AG04450 (cell line): ENCODE data around the gene LRRTM2. TPM values are rescaled to one million over a fixed set of nuclear protein-coding genes. Genes with fewer than 3 reads are reported as not detected.
"Not testable (repeated sequence)": the region's sequence is repeated elsewhere in the genome, so short reads cannot be mapped to it uniquely, and the experiment has no call there.

ENCODE experiments used
- CTCF ChIA-PET: fragments of 300-600, 350-600 bp; formaldehyde crosslinking; extraction: SDS; loops from one replicate; lab custom pipeline; 2022; ENCODE audit warnings: antibody characterized with exemption, inconsistent platforms; lab: Charles Lee
- POLR2A ChIA-PET: fragments of 350-600 bp; formaldehyde crosslinking; extraction: SDS; loops from one replicate; lab custom pipeline; 2021; ENCODE audit warnings: antibody characterized with exemption, inconsistent platforms; lab: Yijun Ruan, JAX
- DNase-seq: peaks from one replicate; pipeline ENCODE4 v3.0.0-alpha.2; 2011; ENCODE audit warnings: low read depth, low spot score
- H3K27ac ChIP-seq: one replicate; pipeline ENCODE4 v1.5.1; 2012; ENCODE audit warnings: low read depth, low read length, control low read depth
- H3K27me3 ChIP-seq: one replicate; pipeline ENCODE4 v1.6.0; 2012; ENCODE audit warnings: low read length; ENCODE audit not compliant: control insufficient read depth, insufficient read depth
- H3K4me3 ChIP-seq: 2 replicates; pipeline ENCODE4 v1.5.1; 2011; ENCODE audit warnings: mild to moderate bottlenecking, low read depth, low read length, control low read depth
- H3K9me3 ChIP-seq: 2 replicates; pipeline ENCODE4 v1.5.1; 2012; ENCODE audit warnings: low read length; ENCODE audit not compliant: control insufficient read depth, insufficient read depth
- polyA plus RNA-seq: library from polyadenylated mRNA; depleted of rRNA; stranded (reverse); fragments of >200 nt; gene quantifications from 2 replicates; pipeline ENCODE4 v1.2.3, GENCODE V29; 2011
- TF ChIP-seq, protein P1 (sequence below): IDR thresholded peaks from 2 replicates; pipeline ENCODE4 v1.5.1; 2011; ENCODE audit warnings: low read depth, low read length, control low read depth, inconsistent platforms

Gene LRRTM2
- polyA plus RNA-seq, 1 experiment, result 2.6 TPM

DNA sequence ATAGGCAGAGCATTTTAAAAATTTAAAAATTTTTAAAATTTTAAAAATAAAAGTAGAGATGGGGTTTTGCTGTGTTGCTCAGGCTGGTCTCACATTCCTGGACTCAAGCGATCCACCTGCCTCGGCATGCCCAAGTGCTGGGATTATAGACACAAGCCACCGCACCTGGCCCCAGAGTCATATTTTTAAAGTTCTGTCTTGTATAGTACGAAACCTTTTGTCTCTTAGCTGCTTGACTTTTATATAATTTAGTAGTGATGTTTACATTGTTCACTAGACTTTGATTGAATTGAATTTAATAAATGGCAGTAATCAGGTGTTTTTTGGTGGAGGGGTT is 31.0 kb downstream of the LRRTM2 start:
- H3K4me3 ChIP-seq, result no peak overlapping the region
- TF ChIP-seq, protein P1, sequence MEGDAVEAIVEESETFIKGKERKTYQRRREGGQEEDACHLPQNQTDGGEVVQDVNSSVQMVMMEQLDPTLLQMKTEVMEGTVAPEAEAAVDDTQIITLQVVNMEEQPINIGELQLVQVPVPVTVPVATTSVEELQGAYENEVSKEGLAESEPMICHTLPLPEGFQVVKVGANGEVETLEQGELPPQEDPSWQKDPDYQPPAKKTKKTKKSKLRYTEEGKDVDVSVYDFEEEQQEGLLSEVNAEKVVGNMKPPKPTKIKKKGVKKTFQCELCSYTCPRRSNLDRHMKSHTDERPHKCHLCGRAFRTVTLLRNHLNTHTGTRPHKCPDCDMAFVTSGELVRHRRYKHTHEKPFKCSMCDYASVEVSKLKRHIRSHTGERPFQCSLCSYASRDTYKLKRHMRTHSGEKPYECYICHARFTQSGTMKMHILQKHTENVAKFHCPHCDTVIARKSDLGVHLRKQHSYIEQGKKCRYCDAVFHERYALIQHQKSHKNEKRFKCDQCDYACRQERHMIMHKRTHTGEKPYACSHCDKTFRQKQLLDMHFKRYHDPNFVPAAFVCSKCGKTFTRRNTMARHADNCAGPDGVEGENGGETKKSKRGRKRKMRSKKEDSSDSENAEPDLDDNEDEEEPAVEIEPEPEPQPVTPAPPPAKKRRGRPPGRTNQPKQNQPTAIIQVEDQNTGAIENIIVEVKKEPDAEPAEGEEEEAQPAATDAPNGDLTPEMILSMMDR, result no peak
- POLR2A ChIA-PET, result no interaction called here

DNA sequence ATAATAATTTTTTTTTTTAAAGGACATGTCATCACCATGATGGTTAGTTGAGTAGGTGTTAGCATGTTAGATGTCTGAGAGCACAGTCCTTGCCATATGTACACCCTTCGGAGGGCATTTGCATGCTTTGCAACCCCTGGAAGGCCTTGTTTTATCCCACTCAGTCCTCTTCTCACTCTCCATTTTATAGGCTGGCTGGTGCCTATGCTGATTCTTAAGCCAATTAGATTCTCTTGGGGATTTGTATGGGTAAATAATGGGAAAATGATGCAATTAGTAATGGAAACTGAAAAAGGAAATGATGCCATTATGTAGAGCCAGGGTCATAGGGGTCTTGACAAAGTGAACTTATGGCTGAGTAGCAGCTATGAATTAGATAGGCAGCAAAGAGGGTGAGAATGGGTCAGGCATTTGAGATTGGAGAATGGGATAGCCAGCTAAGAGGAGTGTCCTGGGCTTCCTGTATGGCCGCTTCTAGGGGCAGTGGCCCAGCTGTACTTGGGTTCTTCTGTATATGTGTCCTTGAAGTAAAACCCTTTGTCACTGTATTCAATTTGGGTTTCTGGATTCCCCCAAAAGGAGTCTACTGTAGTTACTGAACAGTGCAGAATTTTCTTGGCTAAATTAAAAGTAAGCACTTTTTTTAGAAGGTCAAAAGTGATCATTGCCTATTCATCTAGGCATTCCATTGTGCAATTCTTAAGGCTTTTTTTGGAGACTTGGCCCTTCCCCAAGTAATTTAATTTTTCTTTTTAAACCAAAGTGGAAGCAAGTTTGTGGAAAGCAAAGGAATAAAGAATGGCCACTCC is 31.6 kb downstream of the LRRTM2 start:
- POLR2A ChIA-PET, result no interaction called here
- H3K27me3 ChIP-seq, result no peaks in the 10 kb centered on the region
- no peaks in the 10 kb centered on the region for H3K9me3 ChIP-seq
- CTCF ChIA-PET, result interaction anchor here (0.5 to 1.1 kb wide), 2 partner anchors 18 to 78 kb away, joined by 3 to 4 read pairs; no protein-coding TSS in a partner anchor
- TF ChIP-seq, protein P1, result no peak
- H3K4me3 ChIP-seq, result no peak overlapping the region
- no peak overlapping the region for H3K27ac ChIP-seq
- DNase-seq, result no peak

More for the DNA sequence above, 31.0 kb downstream of the LRRTM2 start:
- no peaks in the 10 kb centered on the region for H3K27me3 ChIP-seq
- no peak overlapping the region for H3K27ac ChIP-seq
- CTCF ChIA-PET, result interaction anchor here (1.1 kb wide), 1 partner anchor 19 kb away, joined by 4 read pairs; no protein-coding TSS in a partner anchor
- no peak for DNase-seq
- no peaks in the 10 kb centered on the region for H3K9me3 ChIP-seq

GRCh38 chr5:138841531-138841930 is 33.6 kb downstream of the LRRTM2 start:
- no peaks in the 10 kb centered on the region for H3K27me3 ChIP-seq
- CTCF ChIA-PET, result interaction anchor here (1.0 kb wide), 1 partner anchor 52 kb away, joined by 3 read pairs; no protein-coding TSS in a partner anchor
- H3K4me3 ChIP-seq, result no peak overlapping the region
- H3K27ac ChIP-seq, result no peak overlapping the region
- no peaks in the 10 kb centered on the region for H3K9me3 ChIP-seq
- POLR2A ChIA-PET, result no interaction called here
- TF ChIP-seq, protein P1, result no peak
- DNase-seq, result no peak

- Histone ChIP-seq H3K4me3 (no peak overlapping the region), H3K27ac (no peak overlapping the region), H3K27me3 (no peaks in the 10 kb centered on the region), H3K9me3 (no peaks in the 10 kb centered on the region)
- no peak for DNase-seq
- TF ChIP-seq, protein P1, result no peak
- POLR2A ChIA-PET, result no interaction called here
- CTCF ChIA-PET, result interaction anchor here (0.8 to 1.3 kb wide), 2 partner anchors 14 to 50 kb away, joined by 3 to 4 read pairs; no protein-coding TSS in a partner anchor
These were observed 35.0 kb downstream of the LRRTM2 start for GRCh38 chr5:138840103-138840502.

DNA sequence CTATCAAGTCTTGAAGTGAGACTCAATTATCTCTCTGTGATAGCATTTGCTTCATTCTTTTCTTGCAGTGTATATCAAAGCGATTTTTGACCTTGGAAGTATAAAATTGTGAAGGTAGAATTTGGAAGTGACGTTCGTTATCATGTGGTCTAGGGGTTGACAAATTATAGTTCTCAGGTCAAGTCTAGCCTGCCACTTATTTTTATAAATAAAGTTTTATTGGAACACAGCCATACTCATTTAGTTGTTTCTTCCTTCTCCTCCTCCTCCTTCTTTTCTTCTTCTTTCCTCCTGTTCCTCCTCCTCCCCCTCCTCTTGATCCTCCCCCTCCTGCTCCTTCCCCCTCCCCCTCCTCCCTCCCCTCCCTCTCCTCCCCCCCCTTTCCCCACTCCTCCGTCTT is 38.0 kb downstream of the LRRTM2 start:
- POLR2A ChIA-PET, result no interaction called here
- CTCF ChIA-PET, result no interaction called here
- no peak overlapping the region for H3K27ac ChIP-seq
- H3K27me3 ChIP-seq, result no peaks in the 10 kb centered on the region
- no peak for DNase-seq
- H3K9me3 ChIP-seq, result no peaks in the 10 kb centered on the region
- H3K4me3 ChIP-seq, result no peak overlapping the region
- TF ChIP-seq, protein P1, result no peak

GRCh38 chr5:138834853-138835252 is 40.3 kb downstream of the LRRTM2 start:
- H3K27ac ChIP-seq, H3K27me3 ChIP-seq, H3K9me3 ChIP-seq, POLR2A ChIA-PET, DNase-seq, H3K4me3 ChIP-seq: not testable (repeated sequence)
- CTCF ChIA-PET, result interaction anchor here (0.7 to 2.5 kb wide), 2 partner anchors 10 to 421 kb away, joined by 3 to 22 read pairs; no protein-coding TSS in a partner anchor
